NCI-H446 (cell line): Measurements from ENCODE around the gene BRD3.

ENCODE experiments used
- DNase-seq, 2 experiments: peaks; one replicate each; lab custom pipeline; 2025; lab: John Stamatoyannopoulos, UW

The BRD3 gene

DNA sequence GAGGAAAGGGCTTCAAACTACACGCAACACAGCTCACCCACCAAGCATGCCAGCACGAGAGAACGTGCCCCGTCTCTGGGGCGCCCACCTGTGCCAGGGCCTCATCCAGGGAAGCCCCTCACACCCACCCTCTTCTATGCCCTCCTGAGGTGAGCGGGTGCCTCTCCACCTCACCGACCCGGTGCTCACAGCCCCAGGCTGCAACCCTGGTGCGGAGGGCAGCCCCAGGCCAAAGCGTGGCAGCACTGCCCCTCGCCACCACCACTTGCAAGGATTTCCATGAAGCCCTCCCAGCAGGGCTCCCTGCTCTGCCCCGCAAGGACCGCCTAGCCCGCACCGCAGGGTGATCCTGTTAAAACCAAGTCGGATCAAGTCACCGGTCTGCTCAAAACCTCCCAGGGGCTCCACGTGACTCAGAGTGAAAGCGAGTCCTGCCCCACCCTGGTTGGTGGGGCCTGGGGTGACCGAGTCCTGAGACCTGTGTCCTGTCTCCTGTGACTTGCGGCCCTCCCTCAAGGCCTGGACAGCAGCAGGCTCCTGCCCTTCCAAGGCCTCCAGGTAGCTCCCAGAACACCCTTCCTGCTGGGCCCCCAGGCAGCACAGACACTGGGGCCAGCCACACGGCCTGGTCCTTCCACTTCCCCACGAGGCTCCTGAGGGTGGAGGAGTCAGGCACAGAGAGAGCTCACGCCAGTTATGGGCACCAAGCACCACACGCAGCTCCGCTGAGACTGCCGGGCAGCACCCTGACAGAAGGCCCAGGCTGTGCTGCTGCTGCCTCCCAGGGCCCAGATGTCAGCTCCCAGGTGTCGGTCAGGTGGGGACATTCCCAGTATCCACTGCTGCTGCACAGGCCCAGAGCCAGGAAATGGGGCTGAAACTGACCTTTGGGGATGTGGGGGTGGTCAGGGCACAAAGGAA is 12.7 kb downstream of the BRD3 start:
- no peak for DNase-seq

DNA sequence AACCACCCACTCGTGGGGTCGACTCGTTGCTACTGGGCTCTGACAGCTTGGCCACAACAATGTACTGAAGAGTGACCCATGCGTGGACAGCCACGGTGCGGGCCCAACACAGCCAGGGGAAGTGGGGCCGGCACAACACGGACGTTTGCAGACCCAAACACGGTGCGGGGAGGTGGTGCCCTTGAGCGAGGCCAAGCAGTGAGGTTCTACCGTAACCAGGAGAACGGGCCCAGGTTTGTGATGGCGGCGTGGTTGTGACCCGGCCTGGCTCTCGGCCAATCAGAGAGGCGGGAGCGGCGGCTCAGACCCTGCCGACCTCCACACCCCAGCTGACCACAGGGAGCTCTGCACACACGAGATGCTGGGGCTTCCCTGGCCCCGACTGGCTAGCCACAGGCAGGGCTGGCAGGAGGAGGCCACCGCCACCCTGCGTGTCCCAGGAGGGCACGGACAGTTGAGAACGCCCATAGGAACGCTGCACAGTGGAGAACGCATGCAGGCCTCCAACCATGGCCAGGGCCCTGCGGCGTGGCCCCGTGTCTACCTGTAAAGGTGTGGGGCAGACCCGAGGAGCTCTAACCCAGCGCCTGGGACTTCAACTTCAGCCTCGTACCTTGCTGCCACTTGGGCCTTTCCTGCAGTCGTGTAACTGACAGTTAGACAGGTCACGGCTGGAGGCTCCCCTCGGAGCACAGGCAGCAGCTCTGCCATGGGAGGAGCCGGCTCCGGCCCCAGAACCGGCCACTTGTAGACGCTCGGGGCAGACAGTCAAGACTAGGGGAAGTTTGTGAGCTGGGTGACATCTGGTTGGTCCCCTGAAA is 13.7 kb downstream of the BRD3 start:
- DNase-seq = no peak

DNA sequence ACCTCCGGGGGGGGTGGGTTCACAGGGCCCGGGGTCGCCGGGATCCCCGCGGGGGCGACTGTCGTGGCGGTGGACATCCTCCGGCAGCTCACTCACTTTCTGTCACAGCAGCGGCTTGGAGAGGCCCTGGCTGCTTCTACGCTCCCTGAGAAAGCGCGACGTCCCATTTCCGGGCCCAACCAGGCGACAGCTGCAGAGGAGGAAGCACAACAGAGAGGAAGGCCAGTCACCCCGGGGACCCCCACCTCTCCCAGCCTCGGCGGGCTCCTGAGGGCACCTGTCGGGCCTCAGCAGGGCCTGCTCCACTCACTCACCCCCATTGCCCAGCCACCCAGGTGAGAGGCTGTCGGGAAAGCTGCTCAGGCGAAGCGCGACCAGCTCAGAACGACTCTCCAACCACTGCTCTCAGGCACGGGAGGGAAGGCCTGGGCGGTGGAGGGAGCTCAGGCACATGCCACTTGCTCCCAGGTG is 14.4 kb downstream of the BRD3 start:
- DNase-seq = no peak

DNA sequence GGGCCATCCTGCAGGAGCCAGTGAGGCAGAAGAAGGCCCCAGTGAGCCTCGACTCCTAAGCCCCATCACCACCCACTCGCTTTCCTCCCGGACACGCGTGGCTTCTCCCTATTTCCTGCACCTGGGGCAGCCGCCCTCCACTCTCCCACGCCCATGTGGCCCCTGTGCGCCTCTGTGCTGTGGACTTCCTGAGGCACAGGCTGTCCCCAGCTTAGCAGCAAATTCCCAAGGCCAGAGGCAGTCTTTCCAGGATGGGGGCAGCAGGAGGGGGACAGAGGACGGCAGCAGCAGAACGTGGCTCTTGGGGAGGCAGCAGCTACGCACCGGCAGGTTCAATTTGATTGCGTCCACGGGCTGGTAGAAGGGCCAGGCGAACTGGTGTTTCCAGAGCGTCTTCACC is 14.9 kb downstream of the BRD3 start:
- DNase-seq = no peak

DNA sequence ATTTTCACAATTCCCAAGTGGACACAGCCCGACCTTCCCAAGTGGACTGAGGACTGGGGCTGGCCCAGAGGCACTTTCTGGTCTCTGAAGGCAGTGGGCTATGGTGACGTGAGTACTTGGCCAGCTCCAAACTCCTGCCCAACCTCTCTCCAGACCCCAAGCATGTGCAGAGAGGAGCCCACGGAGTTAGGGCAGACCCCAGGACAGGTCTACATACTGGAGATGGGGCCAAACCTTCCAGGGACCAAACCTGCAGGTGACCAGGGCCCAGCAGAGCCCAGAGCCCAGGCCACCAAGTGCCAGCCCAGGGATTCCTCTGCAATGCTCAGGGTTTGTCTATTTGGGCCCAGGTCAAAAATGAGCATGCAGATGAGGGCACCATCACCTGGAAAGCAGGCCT is 15.3 kb downstream of the BRD3 start:
- DNase-seq = no peak

DNA sequence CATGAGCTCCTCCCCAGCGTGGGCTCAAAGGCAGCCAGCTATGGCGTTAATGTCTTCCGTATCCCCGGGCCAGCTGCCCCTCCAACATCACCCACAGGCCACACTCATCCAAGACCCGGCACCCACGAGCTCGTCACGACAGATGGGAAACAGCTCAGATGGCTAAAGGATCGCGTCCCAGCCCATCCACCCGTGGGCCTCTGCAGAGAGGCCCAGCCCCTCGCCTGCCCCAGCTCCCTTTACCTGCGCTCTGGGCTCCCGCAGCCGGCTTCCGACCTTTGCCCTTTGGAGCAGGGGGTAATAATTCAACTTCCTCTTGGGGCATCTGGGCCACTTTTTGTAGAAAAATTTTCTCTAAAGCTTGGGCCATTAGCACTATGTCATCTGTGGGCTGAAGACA is 16.5 kb downstream of the BRD3 start:
- no peak for DNase-seq

DNA sequence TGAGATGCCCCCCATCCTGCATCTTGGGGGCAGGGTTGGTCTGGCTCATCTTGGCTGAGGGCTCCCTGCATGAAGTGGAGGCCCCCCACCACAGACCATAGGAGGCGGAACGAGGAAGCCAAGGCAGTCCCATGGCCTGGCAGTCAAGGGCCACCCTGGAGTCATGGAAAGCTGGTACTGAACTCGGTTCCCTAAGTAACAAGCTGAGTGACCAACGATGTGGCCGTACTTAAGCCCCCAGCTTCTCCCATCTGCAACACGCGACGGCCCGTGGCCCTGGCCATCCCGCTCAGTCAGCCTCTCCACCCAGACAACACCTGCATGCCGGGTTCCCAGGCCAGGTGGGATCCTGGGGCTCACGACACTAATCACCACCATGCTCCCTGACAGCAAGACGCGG is 17.1 kb downstream of the BRD3 start:
- DNase-seq = no peak

DNA sequence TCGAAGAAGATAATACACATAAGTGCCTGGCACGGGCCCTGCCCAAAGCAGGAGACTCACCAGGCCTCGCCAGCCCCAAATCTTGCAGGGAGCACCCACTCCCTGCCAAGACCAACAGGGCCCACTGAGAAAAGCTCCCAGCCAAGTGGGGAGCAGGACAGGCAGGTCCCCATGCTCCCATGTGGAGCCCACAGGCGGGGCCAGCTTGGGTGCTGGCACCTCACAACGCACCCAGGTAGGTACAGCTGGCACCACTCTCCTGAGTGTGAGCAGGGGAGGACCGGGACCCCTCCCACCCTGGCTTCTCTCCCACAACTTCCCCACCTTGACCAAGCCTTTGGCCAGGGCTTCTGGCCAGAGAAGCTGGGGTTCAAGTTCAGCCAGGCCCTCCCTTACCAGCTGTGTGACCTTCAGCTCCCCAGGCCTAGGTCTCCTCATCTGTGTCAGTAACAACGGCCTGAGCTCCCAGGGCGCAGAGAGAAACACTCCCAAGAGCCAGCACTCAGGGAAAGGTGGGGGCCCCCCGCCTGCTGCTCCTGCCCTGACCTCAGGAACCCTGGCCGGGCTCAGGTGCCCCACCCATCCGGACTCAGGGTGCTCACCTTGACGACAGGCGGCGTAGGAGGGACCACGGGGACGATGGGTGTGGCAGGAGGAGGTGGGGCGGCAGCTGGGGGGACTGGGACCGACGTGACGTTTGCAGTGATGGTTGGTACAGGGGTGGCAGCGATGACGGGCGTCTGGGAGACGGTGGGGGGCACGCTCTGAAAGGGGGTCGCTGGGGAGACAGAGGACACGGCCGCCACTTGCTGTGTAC is 17.8 kb downstream of the BRD3 start:
- no peak for DNase-seq

DNA sequence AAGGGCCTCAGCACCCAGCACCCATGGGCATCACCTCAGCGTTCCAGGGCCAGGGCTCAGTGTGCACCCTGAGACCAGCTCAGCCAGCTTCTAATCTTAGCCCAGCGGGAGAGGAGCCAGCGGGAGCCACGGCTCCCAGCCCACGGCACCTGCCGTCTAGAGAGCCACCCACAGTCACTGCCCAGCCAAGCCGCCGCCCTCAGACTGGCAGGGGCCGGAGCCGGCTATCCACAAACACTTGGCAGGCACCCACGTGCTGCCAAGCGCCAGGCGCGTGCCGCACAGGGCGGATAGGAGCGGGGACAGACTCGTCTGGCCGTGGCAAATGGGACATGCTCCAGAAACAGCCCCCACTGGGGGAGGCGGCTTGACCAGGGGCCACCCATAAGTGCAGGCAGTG is 18.6 kb downstream of the BRD3 start:
- DNase-seq = no peak

DNA sequence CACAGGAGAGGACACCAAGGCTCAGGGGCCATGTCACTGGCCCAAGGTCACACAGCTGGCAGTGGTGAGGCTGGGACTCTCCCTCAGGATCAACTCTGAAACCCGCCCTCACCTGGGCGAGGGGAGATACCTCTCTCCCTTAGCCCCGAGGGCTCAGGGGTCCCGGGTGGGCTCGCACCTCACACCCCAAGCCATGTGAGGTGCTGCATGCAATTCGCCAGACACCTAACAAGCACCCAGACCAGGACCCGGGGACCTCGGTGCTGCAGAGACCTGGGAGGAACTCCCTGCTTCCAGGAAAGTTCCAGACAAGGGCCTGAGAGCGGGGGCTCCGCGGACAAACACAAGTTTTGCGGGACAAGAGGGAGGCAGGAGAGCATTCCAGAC is 19.3 kb downstream of the BRD3 start:
- DNase-seq = no peak

DNA sequence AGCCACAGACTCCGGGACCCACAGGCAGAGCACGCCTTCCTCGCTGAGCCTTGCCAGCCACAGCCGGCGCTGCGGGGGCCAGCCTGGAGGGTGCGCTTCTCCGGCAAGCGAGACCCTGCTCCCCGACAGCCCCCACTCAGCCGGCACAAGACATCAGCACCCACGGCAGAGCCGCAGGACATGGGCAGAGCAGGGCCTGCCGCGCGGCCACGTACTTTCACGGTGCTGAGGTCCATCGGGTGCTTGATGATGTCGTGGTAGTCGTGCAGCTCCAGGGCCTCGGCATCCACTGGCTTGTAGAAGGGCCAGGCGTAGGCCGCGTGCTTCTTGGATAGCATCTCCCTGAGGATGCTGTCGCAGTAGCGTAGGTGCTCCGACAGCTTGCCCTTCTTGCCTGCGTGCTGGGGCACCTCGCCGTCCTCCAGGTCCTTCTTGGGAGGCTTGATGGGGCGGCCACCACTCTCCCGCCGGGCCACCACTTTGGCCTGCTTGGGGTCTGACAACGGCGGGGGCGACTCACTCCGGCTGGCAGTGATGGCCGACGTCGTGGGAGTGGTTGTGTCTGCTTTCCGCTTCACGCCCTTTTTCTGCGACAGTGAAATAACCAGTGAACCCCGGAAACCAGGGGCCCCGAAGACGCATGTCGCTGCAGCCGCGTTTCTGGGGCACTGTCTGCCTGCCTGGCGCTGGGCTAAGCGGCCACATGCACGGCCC is 19.8 kb downstream of the BRD3 start:
- no peak for DNase-seq

DNA sequence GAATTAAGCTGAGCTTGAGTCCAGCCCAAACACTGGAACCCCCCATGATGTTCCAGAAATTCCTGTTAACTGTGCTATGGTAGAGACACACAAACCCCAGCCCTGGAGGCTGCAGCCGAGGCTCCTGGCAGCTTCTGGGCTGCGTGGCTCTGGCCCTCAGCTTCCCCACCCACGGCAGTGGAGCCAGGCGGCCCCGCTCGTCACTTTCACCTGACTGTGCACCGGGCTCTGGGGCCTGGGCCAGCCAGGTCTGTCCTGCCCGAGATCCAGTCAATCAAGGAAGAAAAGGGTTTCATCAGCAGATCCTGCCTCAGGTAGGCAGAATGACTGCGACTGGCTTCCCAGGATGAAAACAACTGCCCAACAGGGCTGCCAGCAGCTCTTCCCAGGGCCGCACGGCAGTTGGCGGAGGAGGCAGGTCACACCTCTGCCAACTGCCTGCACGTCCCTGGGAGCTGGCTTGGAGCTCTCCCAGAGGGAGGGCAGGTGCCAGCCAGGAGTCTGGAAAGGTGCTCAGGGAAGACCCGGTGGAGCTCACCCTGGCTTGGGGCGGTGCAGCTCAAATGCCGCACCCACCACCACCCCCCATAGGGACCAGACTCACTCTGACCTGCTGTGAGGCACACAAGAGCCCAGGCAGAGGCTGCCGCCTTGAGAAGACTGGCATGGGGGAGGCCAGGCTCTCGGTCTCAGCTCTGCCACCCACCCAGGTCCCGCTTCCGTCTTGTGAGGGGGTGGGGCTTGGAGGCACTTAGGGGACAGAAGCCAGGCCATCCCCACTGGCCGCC is 20.7 kb downstream of the BRD3 start:
- DNase-seq = no peak

DNA sequence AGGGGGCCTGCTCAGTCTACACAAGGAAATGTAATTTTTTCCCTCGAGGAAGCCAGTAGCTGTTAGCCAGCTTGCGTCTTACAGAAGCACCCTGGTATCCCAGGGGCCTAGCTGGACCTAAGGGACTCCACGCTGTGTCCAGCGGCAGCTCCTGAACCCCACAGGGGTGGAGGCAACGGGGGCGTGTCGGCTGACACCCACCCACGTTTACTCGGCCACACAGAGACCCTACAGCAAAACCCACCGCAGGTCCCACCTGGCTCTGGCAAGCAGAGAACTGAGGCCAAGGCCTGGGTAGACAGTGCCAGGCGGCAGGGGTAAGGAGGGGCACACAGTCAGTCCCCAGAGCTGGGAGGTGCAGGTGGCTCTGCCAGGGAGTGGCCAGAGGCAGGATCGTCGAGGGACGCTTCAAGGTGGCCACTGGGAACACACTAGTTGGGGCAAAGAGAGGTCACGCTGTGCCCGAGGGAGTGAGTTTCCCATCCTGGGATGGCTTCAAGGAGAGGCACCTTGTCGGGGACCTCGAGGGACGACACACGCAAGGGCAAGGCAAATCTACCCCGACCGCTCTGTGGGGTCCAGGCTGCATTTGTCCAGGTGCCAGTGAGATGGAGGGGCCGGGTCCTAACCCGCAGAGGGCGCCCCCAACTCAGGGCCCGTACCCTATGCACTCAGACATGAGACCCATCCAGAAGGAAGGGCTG is 21.8 kb downstream of the BRD3 start:
- no peak for DNase-seq

DNA sequence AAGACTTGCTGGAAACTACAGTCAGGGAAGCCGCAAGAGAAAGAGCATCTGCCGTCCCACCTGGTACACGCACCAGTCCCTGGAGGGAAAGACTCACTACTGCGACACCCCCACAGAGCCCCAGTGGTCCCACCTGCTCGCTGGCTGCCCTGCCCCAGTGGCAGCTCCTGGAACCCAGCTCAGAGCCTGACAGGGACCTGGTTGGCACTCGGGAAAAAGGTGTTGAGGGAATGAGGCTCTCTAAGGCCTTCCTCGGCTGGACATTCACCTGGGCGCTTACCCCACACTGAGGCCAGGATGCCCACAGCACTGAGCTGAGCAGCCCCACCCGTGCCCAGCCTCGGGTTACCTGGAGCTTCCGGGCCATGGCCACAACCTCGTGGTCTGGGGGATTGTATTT is 22.9 kb downstream of the BRD3 start:
- no peak for DNase-seq

DNA sequence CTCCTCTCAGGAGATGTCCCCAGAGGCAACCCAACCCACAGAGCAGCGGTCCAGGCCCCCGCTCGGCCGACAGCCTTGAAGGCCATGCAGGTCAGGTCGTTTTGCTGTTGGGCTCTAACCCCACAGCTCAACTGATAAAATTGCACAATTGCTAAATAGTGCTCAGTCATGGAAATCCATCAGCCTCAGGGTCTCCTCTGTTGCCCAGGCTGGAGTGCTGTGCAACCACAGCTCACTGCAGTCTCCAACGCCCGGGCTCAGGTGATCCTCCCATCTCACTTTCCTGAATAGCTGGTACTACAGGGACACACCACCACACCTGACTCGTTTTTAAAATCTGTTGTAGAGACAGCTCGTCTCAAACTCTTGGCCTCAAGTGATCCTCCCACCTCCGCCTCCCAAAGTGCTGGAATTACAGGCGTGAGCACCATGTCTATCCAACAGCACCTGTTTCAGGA is 24.3 kb downstream of the BRD3 start:
- DNase-seq = no peak

DNA sequence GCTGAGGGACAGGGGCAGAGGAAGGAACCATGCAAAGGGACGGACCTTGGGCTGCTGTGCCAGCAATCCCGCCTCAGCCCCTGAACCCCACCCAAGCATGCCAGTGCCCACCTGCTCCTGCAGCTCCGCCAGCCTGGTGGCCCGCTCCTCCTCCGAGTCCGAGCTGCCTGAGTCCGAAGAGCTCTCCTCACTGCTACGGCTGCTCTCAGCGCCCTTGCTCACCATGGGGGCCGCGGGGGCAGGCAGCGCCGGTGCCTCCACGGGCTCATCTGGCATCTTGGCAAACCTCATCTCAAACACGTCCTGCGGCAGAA is 26.2 kb downstream of the BRD3 start:
- DNase-seq = no peak

DNA sequence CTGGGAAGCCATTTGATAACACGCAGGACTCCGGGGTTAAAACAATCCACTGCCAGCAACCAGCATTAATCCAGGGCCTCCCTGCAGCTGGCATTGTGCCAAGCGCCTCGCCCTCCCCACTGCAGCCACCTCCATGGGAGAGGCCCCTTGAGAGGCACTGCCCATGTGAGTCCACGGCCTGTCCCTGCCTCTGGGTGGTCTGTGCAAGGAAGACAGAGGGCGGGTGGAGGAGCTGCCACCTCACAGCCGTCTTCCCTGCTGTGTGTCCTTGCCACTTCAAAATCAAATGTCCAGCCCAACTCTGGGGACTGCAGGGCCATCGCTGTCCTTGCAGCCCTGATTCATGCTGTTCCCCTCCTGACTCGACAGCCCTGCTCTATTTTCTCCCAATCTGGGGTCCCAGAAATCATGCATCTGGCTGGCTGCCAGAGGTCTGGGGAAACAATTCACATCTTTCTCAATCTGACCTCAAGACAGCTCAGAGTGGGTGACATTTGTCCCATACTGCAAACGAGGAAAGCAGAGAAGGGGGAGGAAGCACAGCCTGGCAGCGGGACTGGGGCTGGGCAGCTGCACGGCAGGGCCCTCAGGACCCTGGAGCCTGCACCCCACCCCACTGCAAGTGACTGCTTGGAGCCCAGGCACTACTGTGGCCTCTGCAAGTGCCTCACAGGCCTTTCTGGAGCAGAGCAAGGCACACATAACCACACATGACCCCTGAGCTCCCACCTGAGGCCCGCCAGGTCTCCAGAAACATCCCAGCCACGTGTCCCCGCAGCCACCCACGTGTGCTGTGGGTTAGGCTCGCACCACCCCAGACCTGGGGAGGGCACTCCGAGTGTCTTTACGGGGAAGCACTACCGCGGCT is 26.8 kb downstream of the BRD3 start:
- no peak for DNase-seq

DNA sequence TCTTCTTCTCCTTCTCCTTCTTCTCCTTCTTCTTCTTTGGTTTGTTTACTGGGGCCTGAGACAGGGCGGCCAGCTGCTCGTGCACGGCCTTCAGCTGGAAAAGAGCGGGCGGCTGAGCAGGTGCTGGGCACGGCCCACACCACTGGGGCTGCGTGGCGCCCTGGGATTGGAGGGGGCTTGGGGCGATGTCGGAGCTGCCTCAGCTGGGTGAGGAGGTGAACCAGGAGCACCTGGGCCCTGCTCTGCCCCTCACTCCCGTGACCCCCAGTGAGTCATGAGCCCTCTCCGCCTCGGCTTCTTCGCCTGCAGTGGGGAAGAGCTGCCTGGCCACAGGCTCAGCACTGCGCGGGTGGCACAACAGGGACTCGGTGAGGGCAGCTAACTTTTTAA is 27.7 kb downstream of the BRD3 start:
- no peak for DNase-seq
